ENCODE measurements around the gene RNU5B-1. TPM values are rescaled to one million over a fixed set of nuclear protein-coding genes. Genes with fewer than 3 reads are reported as not detected.

RNU5B-1 gene
- total and polyA plus RNA-seq, 2 of the 4 experiments (the other 2 are of a cell fraction): not detected

DNA sequence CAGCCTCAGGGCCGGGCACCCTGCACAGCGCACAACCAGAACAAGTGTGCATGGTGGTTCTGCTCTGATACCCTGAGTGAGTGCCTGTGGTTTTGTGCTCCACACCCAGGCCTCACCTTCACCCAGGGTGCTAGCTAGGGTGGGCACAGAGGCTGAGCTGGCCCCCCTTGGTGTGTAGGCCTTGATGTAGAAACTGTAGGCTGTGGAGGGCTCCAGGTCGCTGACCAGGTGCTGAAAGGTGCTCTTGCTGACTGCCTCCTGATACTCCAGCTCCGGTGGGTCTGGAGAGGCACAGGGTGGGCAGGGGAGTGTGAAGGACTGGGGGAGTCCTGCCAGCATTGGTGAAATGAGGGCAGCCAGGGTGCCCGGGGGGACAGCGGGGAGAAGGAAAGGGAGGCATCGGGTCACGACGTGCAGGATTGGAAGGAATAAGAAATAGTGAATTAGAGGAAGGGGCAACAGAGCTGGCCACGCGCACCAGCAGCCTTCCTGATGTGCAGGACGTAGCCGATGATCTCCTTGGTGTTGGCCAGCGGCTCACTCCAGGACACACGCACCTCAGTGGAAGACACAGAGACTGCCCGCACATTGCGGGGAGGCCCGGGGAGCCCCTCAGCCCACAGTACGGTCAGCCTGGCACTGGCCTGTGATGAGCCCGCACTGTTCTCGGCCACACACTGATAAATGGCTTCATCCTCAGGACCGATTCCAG, 26.6 kb downstream of the RNU5B-1 start:
- TF ChIP-seq MAFK (IDR thresholded peaks at IDR 0.05; ENCODE audit: low read depth, low read length): no peak
- TF ChIP-seq CHD1 (IDR thresholded peaks at IDR 0.05; ENCODE audit: low read depth, low read length): no peak
- no peak for TF ChIP-seq MXI1 (IDR thresholded peaks at IDR 0.05; ENCODE audit: borderline replicate concordance, low read depth, low read length)
- TF ChIP-seq, protein P1, sequence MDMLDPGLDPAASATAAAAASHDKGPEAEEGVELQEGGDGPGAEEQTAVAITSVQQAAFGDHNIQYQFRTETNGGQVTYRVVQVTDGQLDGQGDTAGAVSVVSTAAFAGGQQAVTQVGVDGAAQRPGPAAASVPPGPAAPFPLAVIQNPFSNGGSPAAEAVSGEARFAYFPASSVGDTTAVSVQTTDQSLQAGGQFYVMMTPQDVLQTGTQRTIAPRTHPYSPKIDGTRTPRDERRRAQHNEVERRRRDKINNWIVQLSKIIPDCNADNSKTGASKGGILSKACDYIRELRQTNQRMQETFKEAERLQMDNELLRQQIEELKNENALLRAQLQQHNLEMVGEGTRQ (IDR thresholded peaks at IDR 0.05; ENCODE audit: low read depth, low read length): no peak
- no peak for TF ChIP-seq POLR2A (IDR thresholded peaks at IDR 0.05; ENCODE audit: low read depth, low read length)
- TF ChIP-seq BHLHE40 (IDR thresholded peaks at IDR 0.05; ENCODE audit: low read depth, low read length): no peak
- TF ChIP-seq, protein P2, sequence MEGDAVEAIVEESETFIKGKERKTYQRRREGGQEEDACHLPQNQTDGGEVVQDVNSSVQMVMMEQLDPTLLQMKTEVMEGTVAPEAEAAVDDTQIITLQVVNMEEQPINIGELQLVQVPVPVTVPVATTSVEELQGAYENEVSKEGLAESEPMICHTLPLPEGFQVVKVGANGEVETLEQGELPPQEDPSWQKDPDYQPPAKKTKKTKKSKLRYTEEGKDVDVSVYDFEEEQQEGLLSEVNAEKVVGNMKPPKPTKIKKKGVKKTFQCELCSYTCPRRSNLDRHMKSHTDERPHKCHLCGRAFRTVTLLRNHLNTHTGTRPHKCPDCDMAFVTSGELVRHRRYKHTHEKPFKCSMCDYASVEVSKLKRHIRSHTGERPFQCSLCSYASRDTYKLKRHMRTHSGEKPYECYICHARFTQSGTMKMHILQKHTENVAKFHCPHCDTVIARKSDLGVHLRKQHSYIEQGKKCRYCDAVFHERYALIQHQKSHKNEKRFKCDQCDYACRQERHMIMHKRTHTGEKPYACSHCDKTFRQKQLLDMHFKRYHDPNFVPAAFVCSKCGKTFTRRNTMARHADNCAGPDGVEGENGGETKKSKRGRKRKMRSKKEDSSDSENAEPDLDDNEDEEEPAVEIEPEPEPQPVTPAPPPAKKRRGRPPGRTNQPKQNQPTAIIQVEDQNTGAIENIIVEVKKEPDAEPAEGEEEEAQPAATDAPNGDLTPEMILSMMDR (conservative IDR thresholded peaks at IDR 0.05; ENCODE audit: low read depth, low read length): no peak
- TF ChIP-seq RFX5 (IDR thresholded peaks at IDR 0.05; ENCODE audit: low read depth, low read length): no peak
- no peak for TF ChIP-seq NFE2L2 (IDR thresholded peaks at IDR 0.05; ENCODE audit: low read depth, low read length)
- no peaks in the 10 kb centered on the region for H3K79me1 ChIP-seq (ENCODE audit: low read depth in 1 of 2, low read length in 2 of 2)
- intact Hi-C loops (cut with micrococcal nuclease) (no loop called here), dilution Hi-C loops (cut with HindIII; ENCODE audit: low sequenced_read_pairs, unreplicated experiment) (no loop called here), in situ Hi-C loops (cut with MboI; ENCODE audit: low sequenced_read_pairs) (no loop called here)
- H2AK5ac ChIP-seq (ENCODE audit: low read depth, low read length): no peak overlapping the region
- H3K4me2 ChIP-seq (ENCODE audit: low read depth, low read length): no peak overlapping the region
- H3K27ac ChIP-seq (ENCODE audit: insufficient read depth, low read length): no peak overlapping the region
- ATAC-seq (ENCODE audit: low read depth): no peak
- no peak overlapping the region for H4K91ac ChIP-seq (ENCODE audit: insufficient read depth, low read depth, low read length)
- no peak overlapping the region for H2AFZ ChIP-seq (replicated peaks; ENCODE audit: low read length, poor library complexity)
- no peak overlapping the region for H3K14ac ChIP-seq (replicated peaks; ENCODE audit: low read depth, low read length)
- DNase-seq: no peak
- no TSS peak for BruUV-seq (replicated peaks)
- no peak overlapping the region for H2BK120ac ChIP-seq (ENCODE audit: low read depth, low read length)
- H4K8ac ChIP-seq (ENCODE audit: low read depth in 2 of 2, low read length in 2 of 2): no peak overlapping the region
- no peak overlapping the region for H4K5ac ChIP-seq (ENCODE audit: low read depth, low read length)
- no peaks in the 10 kb centered on the region for H4K20me1 ChIP-seq (ENCODE audit: insufficient read depth, low read length)
- H2BK5ac ChIP-seq (ENCODE audit: low read depth, low read length, poor library complexity, severe bottlenecking): no peak overlapping the region
- H2BK15ac ChIP-seq (ENCODE audit: low read depth, low read length): no peak overlapping the region
- H2BK20ac ChIP-seq (ENCODE audit: low read depth, low read length): no peak overlapping the region
- no peaks in the 10 kb centered on the region for H3K9me1 ChIP-seq (ENCODE audit: insufficient read depth, low read length)
- H3K4ac ChIP-seq (ENCODE audit: low read depth, low read length): no peak overlapping the region
- no peak overlapping the region for H2AK9ac ChIP-seq (replicated peaks; ENCODE audit: low read depth, low read length, poor library complexity)
- H3K4me1 ChIP-seq (ENCODE audit: control insufficient read depth, insufficient read depth, low read length): no peaks in the 10 kb centered on the region
- no peak overlapping the region for H3K18ac ChIP-seq (ENCODE audit: low read depth, low read length)
- H3K4me3 ChIP-seq (ENCODE audit: insufficient read depth, low read depth, low read length): no peak overlapping the region
- H3K9ac ChIP-seq (ENCODE audit: low read depth, low read length): no peak overlapping the region
- H3K56ac ChIP-seq (ENCODE audit: extremely low read depth, insufficient read depth, low read length): no peak overlapping the region
- WGBS, 2 experiments (ENCODE audit: extremely low coverage in 2 of 2, insufficient read length in 1 of 2): 93% methylated on average over 2 of the region's 22 CpGs; no CpG with 5 or more reads in 1 of the 2 experiments
- H3K27me3 ChIP-seq (ENCODE audit: control insufficient read depth, insufficient read depth, low read length): peaks cover 37% of the 10 kb centered on the region
- no peak overlapping the region for H3K23ac ChIP-seq (ENCODE audit: low read depth, low read length)
- CTCF ChIA-PET: no interaction called here
- no peaks in the 10 kb centered on the region for H3K9me3 ChIP-seq (ENCODE audit: control insufficient read depth, insufficient read depth, low read length)
- POLR2A ChIA-PET (ENCODE audit: unreplicated experiment): no interaction called here
- H3K36me3 ChIP-seq (ENCODE audit: control insufficient read depth, insufficient read depth, low read length): no peaks in the 10 kb centered on the region
